Cardiac fibroblast (primary cell): ENCODE measurements around the gene MAP3K14.
A peak's percentile ranks its signal among the peaks of the same experiment; 100 is the strongest.

ENCODE experiments used
- DNase-seq, 2 donors: peaks; one replicate each; pipeline versions ENCODE4 v3.0.0 to v3.0.0-alpha.2; 2010; ENCODE audit warnings: low read depth in 2 of 2
- H3K4me3 ChIP-seq, 2 donors: replicated peaks in 1 of 2; 1 replicate in 1 of 2; 2 replicates in 1 of 2; pipeline ENCODE4 v1.5.1; 2011; ENCODE audit warnings: low read depth in 2 of 2, low read length in 2 of 2, mild to moderate bottlenecking in 2 of 2, moderate library complexity in 1 of 2
- CTCF ChIP-seq: IDR thresholded peaks from one replicate; pipeline ENCODE4 v1.5.1; 2011; ENCODE audit warnings: low read depth, mild to moderate bottlenecking, low read length, inconsistent platforms

The MAP3K14 gene

GRCh38 chr17:45294506-45294905 lies 22.3 kb downstream of the MAP3K14 start:
- no peak overlapping the region for H3K4me3 ChIP-seq
- peak; percentile 68 to 89 for DNase-seq
- no peak for TF ChIP-seq CTCF

- no peak overlapping the region for H3K4me3 ChIP-seq
- peak; percentile 91 to 92 for DNase-seq
- peak; percentile 6 for TF ChIP-seq CTCF
Measured at GRCh38 chr17:45293413-45294211, 23.2 kb downstream of the MAP3K14 start.

- no peak overlapping the region for H3K4me3 ChIP-seq
- TF ChIP-seq CTCF, result no peak
Measured at GRCh38 chr17:45292696-45293412, 24.0 kb downstream of the MAP3K14 start.

GRCh38 chr17:45291171-45291805 lies 25.5 kb downstream of the MAP3K14 start:
- no peak overlapping the region for H3K4me3 ChIP-seq
- DNase-seq, result no peak
- TF ChIP-seq CTCF, result no peak

More at GRCh38 chr17:45292696-45293412, 24.0 kb downstream of the MAP3K14 start:
- DNase-seq, result no peak

GRCh38 chr17:45290269-45290765 lies 26.5 kb downstream of the MAP3K14 start:
- TF ChIP-seq CTCF, result no peak
- H3K4me3 ChIP-seq, result no peak overlapping the region
- DNase-seq, result no peak

- no peak overlapping the region for H3K4me3 ChIP-seq
- no peak for DNase-seq
- no peak for TF ChIP-seq CTCF
Measured at GRCh38 chr17:45289301-45290268, 27.2 kb downstream of the MAP3K14 start.
